ENCODE data around the gene ZFYVE28.

- TF ChIP-seq POLR2A (IDR thresholded peaks at IDR 0.05; ENCODE audit: low read depth, low read length) (no peak), TAF1 (IDR thresholded peaks at IDR 0.05; ENCODE audit: low read depth, low read length) (no peak), POLR2AphosphoS5 (IDR thresholded peaks at IDR 0.05; ENCODE audit: low read depth, low read length) (no peak), SPI1 (IDR thresholded peaks at IDR 0.05; ENCODE audit: low read depth, low read length) (no peak), PAX5 (IDR thresholded peaks at IDR 0.05; ENCODE audit: insufficient read depth, low read length, severe bottlenecking) (no peak), POU2F2 (IDR thresholded peaks at IDR 0.05; ENCODE audit: low read depth, low read length) (no peak)
These were observed 145.7 kb downstream of the ZFYVE28 start for GRCh38 chr4:2272828-2273120.
